Transverse colon (tissue), 4 donors: ENCODE data around the gene ASH1L. TPM values are rescaled to one million over a fixed set of nuclear protein-coding genes. Genes with fewer than 3 reads are reported as not detected.

ENCODE experiments used
- DNase-seq: peaks from one replicate; pipeline ENCODE4 v3.0.0-alpha.2; 2019
- H3K27ac ChIP-seq, 4 donors: fragments of 200-600 bp; sonication (generic); 2 replicates each; pipeline ENCODE4 v1.5.1; 2016 to 2018; ENCODE audit warnings: inconsistent platforms in 4 of 4
- H3K27me3 ChIP-seq: fragments of 200-600 bp; sonication (generic); 2 replicates; pipeline ENCODE4 v1.5.1; 2017; ENCODE audit warnings: inconsistent platforms
- H3K36me3 ChIP-seq, 4 donors: fragments of 200-600 bp; sonication (generic); 2 replicates each; pipeline ENCODE4 v1.5.1; 2017 to 2019; ENCODE audit warnings: inconsistent platforms in 4 of 4
- H3K4me1 ChIP-seq, 4 donors: fragments of 200-600 bp; sonication (generic); 2 replicates each; pipeline ENCODE4 v1.5.1; 2017 to 2020; ENCODE audit warnings: inconsistent platforms in 4 of 4
- H3K4me3 ChIP-seq, 4 donors: fragments of 200-600 bp; sonication (generic); 1 replicate in 1 of 4; 2 replicates in 3 of 4; pipeline versions ENCODE4 v1.5.1 to v1.6.1; 2017 to 2019; ENCODE audit warnings: inconsistent platforms in 4 of 4
- H3K9me3 ChIP-seq, 2 donors: fragments of 200-600 bp; sonication (generic); 2 replicates each; pipeline ENCODE4 v1.5.1; 2017 to 2019; ENCODE audit warnings: inconsistent platforms in 2 of 2
- CTCF ChIP-seq, 5 experiments: fragments of 200-600 bp in 3 of 5; fragments of 450-650 bp in 2 of 5; sonication (generic) in 3 of 5; IDR thresholded peaks; 1 replicate in 2 of 5; 2 replicates in 3 of 5; pipeline ENCODE4 v1.5.1; 2016 to 2017; ENCODE audit warnings: antibody characterized with exemption in 5 of 5, inconsistent platforms in 3 of 5, mild to moderate bottlenecking in 2 of 5, moderate library complexity in 1 of 5
- EP300 ChIP-seq: sonication (generic); formaldehyde crosslinking; IDR thresholded peaks from one replicate; pipeline ENCODE4 v1.6.1; 2017; ENCODE audit warnings: antibody characterized with exemption, low read depth
- POLR2A ChIP-seq: fragments of 450-650 bp; IDR thresholded peaks from one replicate; pipeline ENCODE4 v1.6.1; 2016; ENCODE audit warnings: antibody characterized with exemption, mild to moderate bottlenecking, moderate library complexity
- POLR2AphosphoS5 ChIP-seq, 3 donors: sonication (generic); formaldehyde crosslinking; IDR thresholded peaks; one replicate each; pipeline ENCODE4 v1.6.1; 2016; ENCODE audit warnings: antibody characterized with exemption in 3 of 3
- WGBS, 2 donors: methylation state at CpG; one replicate each; pipeline ENCODE4 v1.1.5; 2018; ENCODE audit warnings: low coverage in 1 of 2; 5-methylcytosine and 5-hydroxymethylcytosine counted together
- in situ Hi-C, 4 donors: fragments of 200-750 bp; cut with MboI; loops; one replicate each; pipeline versions ENCODE4 v1.15.0 to v1.15.1; 2017; ENCODE audit warnings: low sequenced_read_pairs in 3 of 4, low pct_ligation_motif_present in 1 of 4, low pct_unique_long_range_greater_than_20kb in 1 of 4
- intact Hi-C: fragments of 100-400 bp; cut with DNase I; formaldehyde crosslinking; loops from one replicate; pipeline ENCODE4 v1.15.1; 2023; ENCODE audit warnings: low total_unique reads
- total RNA-seq, 4 donors: library from RNA; depleted of rRNA; stranded (reverse); fragments of >200 nt; gene quantifications; one replicate each; pipeline ENCODE4 v1.1.0, GENCODE V29; 2016

Gene ASH1L
- total RNA-seq, 4 donors from 2014 or later, result 47.4 to 206 (median 89.1) TPM

- no peak for DNase-seq
- TF ChIP-seq POLR2A (no peak), CTCF (IDR thresholded peaks at IDR 0.05) (no peak), EP300 (no peak), POLR2AphosphoS5 (IDR thresholded peaks at IDR 0.05) (no peak)
- no peaks in the 10 kb centered on the region for H3K4me1 ChIP-seq
- intact Hi-C loops (no loop called here), in situ Hi-C loops (no loop called here)
- H3K36me3 ChIP-seq, result peaks cover 0 to 78% (median 38%) of the 10 kb centered on the region in 4 donors
- 90 to 91% methylated on average over 6 of the region's 6 CpGs for WGBS, 2 donors
- no peaks in the 10 kb centered on the region for H3K9me3 ChIP-seq
- no peak overlapping the region for H3K4me3 ChIP-seq
- no peak overlapping the region for H3K27ac ChIP-seq
- H3K27me3 ChIP-seq, result no peaks in the 10 kb centered on the region
Observed at GRCh38 chr1:155352631-155353030, 210.0 kb downstream of the ASH1L start.

- no peaks in the 10 kb centered on the region for H3K27me3 ChIP-seq
- H3K27ac ChIP-seq, result no peak overlapping the region
- TF ChIP-seq CTCF (IDR thresholded peaks at IDR 0.05), result no peak
- TF ChIP-seq POLR2AphosphoS5 (IDR thresholded peaks at IDR 0.05), result no peak
- no peak for TF ChIP-seq EP300
- TF ChIP-seq POLR2A, result no peak
- in situ Hi-C loops, result loop anchor here in 1 of 4 donors (25.0 kb wide), 1 partner anchor 244 kb away; no protein-coding TSS in a partner anchor
- no peak overlapping the region for H3K4me3 ChIP-seq
- H3K4me1 ChIP-seq, result no peaks in the 10 kb centered on the region
- no peak for DNase-seq
- no peaks in the 10 kb centered on the region for H3K9me3 ChIP-seq
- intact Hi-C loops, result no loop called here
- WGBS, 2 donors, result 92% methylated on average over 3 of the region's 3 CpGs; no CpG with 5 or more reads in 1 of the 2 donors
- H3K36me3 ChIP-seq, result peaks cover 0 to 80% (median 37%) of the 10 kb centered on the region in 4 donors
Observed at GRCh38 chr1:155342842-155343241, 219.8 kb downstream of the ASH1L start.

GRCh38 chr1:155339515-155340097, 223.0 kb downstream of the ASH1L start:
- no peaks in the 10 kb centered on the region for H3K4me1 ChIP-seq
- WGBS, 2 donors, result 44 to 72% methylated on average over 8 of the region's 8 CpGs
- H3K27ac ChIP-seq, result no peak overlapping the region
- no peak for DNase-seq
- TF ChIP-seq EP300 (no peak), POLR2A (no peak), POLR2AphosphoS5 (IDR thresholded peaks at IDR 0.05) (no peak), CTCF (IDR thresholded peaks at IDR 0.05) (no peak)
- H3K27me3 ChIP-seq, result no peaks in the 10 kb centered on the region
- no peak overlapping the region for H3K4me3 ChIP-seq
- peaks cover 0 to 81% (median 40%) of the 10 kb centered on the region in 4 donors for H3K36me3 ChIP-seq
- in situ Hi-C loops (loop anchor here in 1 of 4 donors (25.0 kb wide), 1 partner anchor 248 kb away; no protein-coding TSS in a partner anchor), intact Hi-C loops (no loop called here)
- no peaks in the 10 kb centered on the region for H3K9me3 ChIP-seq

DNA sequence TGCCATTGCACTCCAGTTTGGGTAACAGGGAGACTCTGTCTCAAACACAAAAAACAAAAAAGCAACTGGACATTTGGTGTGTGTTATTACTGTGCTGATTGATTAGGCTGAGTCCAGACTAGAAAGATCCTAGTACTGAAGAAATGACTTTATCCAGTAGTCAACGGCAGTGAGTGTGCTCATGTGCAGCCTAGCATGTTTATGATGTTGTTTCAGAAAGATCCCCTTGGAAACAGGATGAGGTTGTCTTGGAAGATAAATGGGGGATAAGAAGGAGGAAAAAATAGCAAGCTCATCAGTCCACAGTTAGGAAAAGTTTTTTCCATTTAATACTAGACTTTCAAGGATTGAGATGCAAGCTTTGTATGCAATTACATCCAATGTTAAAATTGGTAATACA, 227.6 kb downstream of the ASH1L start:
- Histone ChIP-seq H3K4me1 (no peaks in the 10 kb centered on the region), H3K27me3 (no peaks in the 10 kb centered on the region), H3K36me3 (peaks cover 0 to 54% (median 18%) of the 10 kb centered on the region in 4 donors), H3K4me3 (no peak overlapping the region), H3K27ac (no peak overlapping the region), H3K9me3 (no peaks in the 10 kb centered on the region)
- WGBS, 2 donors, result 50 to 66% methylated on average over 1 of the region's 1 CpG
- intact Hi-C loops (no loop called here), in situ Hi-C loops (loop anchor here in 1 of 4 donors (25.0 kb wide), 1 partner anchor 252 kb away; no protein-coding TSS in a partner anchor)
- no peak for DNase-seq
- TF ChIP-seq POLR2AphosphoS5 (IDR thresholded peaks at IDR 0.05) (no peak), CTCF (IDR thresholded peaks at IDR 0.05) (no peak), POLR2A (no peak), EP300 (no peak)
